DOHH2 (cell line): Measurements from ENCODE around the gene NPAS3.

Source experiments
- CTCF ChIP-seq: fragments of 200-600 bp; sonication (generic); IDR thresholded peaks from one replicate; pipeline ENCODE4 v1.5.1; 2014; ENCODE audit warnings: antibody characterized with exemption, mild to moderate bottlenecking, low read depth, low read length; ENCODE audit not compliant: poor library complexity, severe bottlenecking
- EZH2phosphoT487 ChIP-seq: fragments of 200-600 bp; sonication (generic); IDR thresholded peaks from 2 replicates; pipeline ENCODE4 v1.6.1; 2017; ENCODE audit warnings: borderline replicate concordance, mild to moderate bottlenecking, antibody characterized with exemption, low read length, moderate library complexity, mixed read lengths

DNA sequence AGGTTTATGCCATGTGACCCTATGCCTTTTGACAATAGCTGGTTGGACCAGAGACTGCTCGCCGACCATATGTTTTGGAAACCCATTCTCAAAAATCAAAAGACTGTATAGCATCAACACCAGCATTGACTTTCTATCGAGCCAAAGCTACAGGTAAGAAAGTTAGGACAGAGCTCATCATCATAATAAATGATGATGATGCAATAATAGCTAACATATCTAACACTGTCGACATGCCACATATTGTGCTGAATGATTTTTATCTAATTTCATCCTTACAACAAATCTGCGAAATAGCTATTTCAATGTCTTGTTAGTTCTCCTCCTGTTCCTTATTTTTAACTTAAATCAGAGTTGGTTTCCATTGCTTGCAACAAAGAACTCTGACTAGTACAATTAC, 909.3 kb downstream of the NPAS3 start:
- TF ChIP-seq CTCF (no peak), EZH2phosphoT487 (no peak)
